Heart right ventricle (tissue), 16 donors: Measurements from ENCODE around the gene ETV1. TPM values are rescaled to one million over a fixed set of nuclear protein-coding genes. Genes with fewer than 3 reads are reported as not detected.

Source experiments
- ATAC-seq, 8 donors: fragments of 200-7000 bp; cut with Tn5 transposase; one replicate each; pipeline ENCODE4 v1.9.1; 2020; ENCODE audit warnings: mild to moderate bottlenecking in 8 of 8, moderate library complexity in 8 of 8, moderate number of reproducible peaks in 1 of 8
- DNase-seq, 2 donors: peaks; one replicate each; pipeline ENCODE4 v3.0.0-alpha.2; 2020
- H3K27ac ChIP-seq, 10 donors: fragments of 200-600 bp; sonication (generic) in 2 of 10; one replicate each; pipeline versions ENCODE4 v1.5.0 to v1.8.0; 2020 to 2022; ENCODE audit warnings: mild to moderate bottlenecking in 3 of 10
- H3K27me3 ChIP-seq, 7 donors: fragments of 200-600 bp; one replicate each; pipeline ENCODE4 v1.8.0; 2021 to 2022; ENCODE audit warnings: mild to moderate bottlenecking in 2 of 7
- H3K36me3 ChIP-seq, 9 donors: fragments of 200-600 bp; sonication (generic) in 1 of 9; one replicate each; pipeline versions ENCODE4 v1.5.0 to v1.8.0; 2020 to 2022; ENCODE audit warnings: mild to moderate bottlenecking in 2 of 9
- H3K4me1 ChIP-seq, 9 donors: fragments of 200-600 bp; sonication (generic) in 1 of 9; one replicate each; pipeline versions ENCODE4 v1.5.0 to v1.8.0; 2020 to 2022; ENCODE audit warnings: mild to moderate bottlenecking in 4 of 9
- H3K4me3 ChIP-seq, 10 donors: fragments of 200-600 bp; sonication (generic) in 2 of 10; one replicate each; pipeline versions ENCODE4 v1.5.0 to v1.8.0; 2020 to 2022; ENCODE audit warnings: mild to moderate bottlenecking in 7 of 10, moderate library complexity in 2 of 10
- H3K9me3 ChIP-seq, 11 donors: fragments of 200-600 bp in 10 of 11; sonication (generic) in 2 of 11; one replicate each; pipeline versions ENCODE4 v1.5.0 to v1.8.0; 2013 to 2022; ENCODE audit warnings: mild to moderate bottlenecking in 2 of 11, control low read depth in 1 of 11, moderate library complexity in 1 of 11
- CTCF ChIP-seq, 9 donors: fragments of 200-600 bp; sonication (generic) in 2 of 9; IDR thresholded peaks; one replicate each; pipeline versions ENCODE4 v1.5.0 to v1.8.0; 2021 to 2022; ENCODE audit warnings: antibody characterized with exemption in 9 of 9, mild to moderate bottlenecking in 5 of 9, moderate library complexity in 1 of 9
- WGBS, 2 donors: extraction: QIAGEN DNeasy Blood & Tissue Kit; methylation state at CpG; one replicate each; pipeline ENCODE4 v1.1.7; 2013; ENCODE audit warnings: inconsistent platforms in 1 of 2; 5-methylcytosine and 5-hydroxymethylcytosine counted together
- intact Hi-C, 10 donors: fragments of 100-400 bp; cut with DNase I; formaldehyde crosslinking; loops; one replicate each; pipeline versions ENCODE4 v1.11.1 to v1.14.2; 2022
- polyA plus RNA-seq, 2 donors: library from polyadenylated mRNA; stranded (reverse); fragments of 200-250 nt; gene quantifications; one replicate each; pipeline ENCODE4 v1.2.3, GENCODE V29; 2013
- total RNA-seq, 10 donors: library from RNA; stranded (reverse); fragmentation: NEBNext Ultra II Directional in 3 of 10; extraction: Animal tissue kit (Norgen Biotek cat#: 25700) in 3 of 10; gene quantifications; one replicate each; pipeline versions ENCODE4 v1.2.1 to v1.2.4, GENCODE V29; 2021 to 2023
- donor health status: Arrhythmogenic right ventricular cardiomyopathy.
- donor health status: ischemic (EF 13 %, LVEDD 7.1; RV severe dilation, severe dysfunction).
- donor health status: healthy with polysubstance abuse.
- donor health status: DM: no; HTN: yes; CAD: no.
- donor health status: DM: no; HTN: no; CAD: no.
- donor health status: ischemic (EF 25% LVEDD 6.9; RV normal size, moderate dysfunction).
- donor health status: ischemic (EF 25% LVEDD 5.7; RV mildly dilated, moderate dysfunction).
- donor health status: healthy.
- donor health status: DM: yes; HTN: yes; CAD: no.
- donor health status: Ischemic cardiomyopathy.
- donor health status: ischemic (EF 35%, LVEDD 5.7; RV mildly dilated, moderate dysfunction).
- donor health status: nonischemic (EF 11% LVEDD 7.7; RV severe dilation, severe dysfunction).
- donor health status: DM: yes; HTN: yes; CAD: no.
- donor health status: PGD.
- donor health status: ischemic (EF 29% LVEDD 5.4; RV normal size, mild dysfunction).
- donor health status: nonischemic (EF 23%, LVEDD 6.1; RV moderate dilation, normal function).

The ETV1 gene
- total and polyA plus RNA-seq, 12 donors: 9.5 to 118 (median 55.1) TPM

GRCh38 chr7:13841284-13841683 is 148.2 kb downstream of the ETV1 start:
- DNase-seq (no peak), ATAC-seq (no peak)
- no peaks in the 10 kb centered on the region for H3K9me3 ChIP-seq
- H3K4me1 ChIP-seq: no peaks in the 10 kb centered on the region
- no peak overlapping the region for H3K4me3 ChIP-seq
- H3K36me3 ChIP-seq: no peaks in the 10 kb centered on the region
- no peaks in the 10 kb centered on the region for H3K27me3 ChIP-seq
- H3K27ac ChIP-seq: no peak overlapping the region
- intact Hi-C loops: no loop called here
- no peak for TF ChIP-seq CTCF (IDR thresholded peaks at IDR 0.05)
- WGBS, 2 donors: 80 to 90% methylated on average over 2 of the region's 2 CpGs
